Right lobe of liver (tissue), 4 donors: ENCODE data around the gene PIWIL4.

Experiments used
- POLR2A ChIP-seq: fragments of 450-650 bp; IDR thresholded peaks from one replicate; pipeline ENCODE4 v1.6.1; 2017; ENCODE audit warnings: antibody characterized with exemption, mild to moderate bottlenecking
- TF ChIP-seq, protein P1 (sequence below), 4 donors: fragments of 200-600 bp in 3 of 4; fragments of 450-650 bp in 1 of 4; IDR thresholded peaks; one replicate each; pipeline versions ENCODE4 v1.5.1 to v1.8.0; 2016 to 2022; ENCODE audit warnings: antibody characterized with exemption in 4 of 4, mild to moderate bottlenecking in 2 of 4
- donor health status: DM: no; HTN: no; CAD: no.
- donor health status: DM: no; HTN: no; CAD: no.
- donor health status: DM: no; HTN: yes; CAD: no.

DNA sequence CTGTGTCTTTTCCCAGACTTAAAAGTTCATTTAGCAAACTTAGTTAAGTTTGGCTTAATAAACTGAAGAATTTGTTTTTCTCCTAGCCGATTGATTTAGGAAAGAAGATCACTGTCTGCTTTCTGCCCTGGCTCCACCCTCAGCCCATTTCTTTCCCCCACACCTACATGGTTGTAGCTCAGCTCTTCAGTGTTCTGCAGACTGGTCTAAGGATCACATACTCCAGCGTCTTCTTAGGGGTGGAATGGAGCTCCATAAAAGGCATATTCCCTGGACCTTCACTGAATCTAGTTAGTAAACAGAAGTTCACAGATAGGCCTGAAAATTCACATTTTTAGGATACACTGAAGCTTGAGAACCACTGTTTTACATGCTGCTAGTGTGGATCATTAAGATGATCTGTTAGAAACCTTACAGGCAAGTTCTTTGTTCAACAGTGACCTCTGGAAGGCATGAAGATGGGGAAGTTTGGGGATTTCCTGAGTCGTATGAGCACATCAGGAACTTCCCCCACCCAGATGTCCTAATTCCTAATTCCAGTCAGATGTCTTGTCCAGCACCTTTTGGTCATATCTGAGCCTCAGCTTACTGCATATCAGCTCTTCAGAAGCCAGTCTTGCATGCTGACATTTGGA is 16.8 kb downstream of the PIWIL4 start:
- TF ChIP-seq, protein P1, sequence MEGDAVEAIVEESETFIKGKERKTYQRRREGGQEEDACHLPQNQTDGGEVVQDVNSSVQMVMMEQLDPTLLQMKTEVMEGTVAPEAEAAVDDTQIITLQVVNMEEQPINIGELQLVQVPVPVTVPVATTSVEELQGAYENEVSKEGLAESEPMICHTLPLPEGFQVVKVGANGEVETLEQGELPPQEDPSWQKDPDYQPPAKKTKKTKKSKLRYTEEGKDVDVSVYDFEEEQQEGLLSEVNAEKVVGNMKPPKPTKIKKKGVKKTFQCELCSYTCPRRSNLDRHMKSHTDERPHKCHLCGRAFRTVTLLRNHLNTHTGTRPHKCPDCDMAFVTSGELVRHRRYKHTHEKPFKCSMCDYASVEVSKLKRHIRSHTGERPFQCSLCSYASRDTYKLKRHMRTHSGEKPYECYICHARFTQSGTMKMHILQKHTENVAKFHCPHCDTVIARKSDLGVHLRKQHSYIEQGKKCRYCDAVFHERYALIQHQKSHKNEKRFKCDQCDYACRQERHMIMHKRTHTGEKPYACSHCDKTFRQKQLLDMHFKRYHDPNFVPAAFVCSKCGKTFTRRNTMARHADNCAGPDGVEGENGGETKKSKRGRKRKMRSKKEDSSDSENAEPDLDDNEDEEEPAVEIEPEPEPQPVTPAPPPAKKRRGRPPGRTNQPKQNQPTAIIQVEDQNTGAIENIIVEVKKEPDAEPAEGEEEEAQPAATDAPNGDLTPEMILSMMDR (IDR thresholded peaks at IDR 0.05), result no peak
- TF ChIP-seq POLR2A, result no peak
